ENCODE data around the gene BATF3.

BATF3 gene

DNA sequence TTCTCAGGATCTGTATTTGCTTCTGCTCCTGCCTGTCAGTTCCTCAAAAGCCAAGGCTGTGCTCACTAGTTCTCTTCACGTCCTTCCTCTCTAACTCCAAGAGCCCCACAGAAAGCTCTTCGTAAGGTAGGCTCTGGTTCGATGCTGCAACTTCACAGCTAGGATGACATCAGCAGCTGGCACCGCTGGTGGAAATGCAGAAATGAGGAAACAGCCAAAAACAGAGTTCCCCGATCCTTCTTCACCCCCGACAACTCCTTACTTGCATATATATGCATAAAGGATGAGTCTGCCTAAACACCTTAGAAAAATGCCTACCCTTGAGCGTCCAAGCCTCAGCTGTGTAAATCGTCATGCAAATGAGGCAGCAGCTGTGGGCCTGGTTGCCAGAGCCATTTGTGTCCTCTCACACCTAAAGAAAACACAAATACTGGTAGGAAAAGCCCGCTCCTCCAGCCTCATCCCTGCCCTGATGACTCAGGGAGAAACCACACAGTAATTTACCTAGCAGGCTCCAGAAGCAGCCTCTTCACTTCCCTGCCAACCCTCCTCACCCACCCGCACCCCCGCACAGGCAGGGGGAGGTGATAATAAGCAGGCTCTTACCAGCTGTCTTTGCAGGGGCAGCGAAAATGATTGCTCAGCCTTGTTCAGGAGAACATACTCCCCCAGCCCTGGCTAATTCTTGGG lies 28.2 kb downstream of the BATF3 start:
- no peak overlapping the region for H2AFZ ChIP-seq (ENCODE audit: low read length)
- H3K27me3 ChIP-seq (ENCODE audit: insufficient read depth, low read length): no peaks in the 10 kb centered on the region; the same call in 1 of the 2 replicates

GRCh38 chr1:212670882-212671281 lies 28.8 kb downstream of the BATF3 start:
- Histone ChIP-seq H3K9me2 (ENCODE audit: low read depth, low read length) (no peaks in the 10 kb centered on the region), H3K79me2 (ENCODE audit: insufficient read depth, low read length) (no peaks in the 10 kb centered on the region), H4K20me1 (ENCODE audit: insufficient read depth, low read length) (no peaks in the 10 kb centered on the region), H3K36me3 (ENCODE audit: insufficient read depth, low read length) (no peaks in the 10 kb centered on the region), H3K9ac (ENCODE audit: low read length) (no peak overlapping the region), H3K4me3 (ENCODE audit: low read depth, low read length, poor library complexity, severe bottlenecking) (no peak overlapping the region), H3K27ac (ENCODE audit: low read depth, low read length, poor library complexity, severe bottlenecking) (no peak overlapping the region), H3K4me1 (ENCODE audit: insufficient read depth, low read length, severe bottlenecking) (no peaks in the 10 kb centered on the region), H3F3A (ENCODE audit: insufficient read depth, low read length) (no peaks in the 10 kb centered on the region), H3K27me3 (ENCODE audit: insufficient read depth, low read length) (no peaks in the 10 kb centered on the region; the same call in 1 of the 2 replicates), H3K9me3 (ENCODE audit: low read length) (no peaks in the 10 kb centered on the region), H3K4me2 (ENCODE audit: low read length) (no peak overlapping the region), H2AFZ (ENCODE audit: low read length) (no peak overlapping the region)
- TF ChIP-seq CTCF (IDR thresholded peaks at IDR 0.05; ENCODE audit: low read length): no peak
- TF ChIP-seq EZH2 (IDR thresholded peaks at IDR 0.05; ENCODE audit: borderline replicate concordance, low read length): no peak

More for the DNA sequence above, 28.2 kb downstream of the BATF3 start:
- H3K9me3 ChIP-seq (ENCODE audit: low read length): no peaks in the 10 kb centered on the region
- no peak overlapping the region for H3K27ac ChIP-seq (ENCODE audit: low read depth, low read length, poor library complexity, severe bottlenecking)
- no peaks in the 10 kb centered on the region for H3K36me3 ChIP-seq (ENCODE audit: insufficient read depth, low read length)
- no peaks in the 10 kb centered on the region for H3F3A ChIP-seq (ENCODE audit: insufficient read depth, low read length)
- no peaks in the 10 kb centered on the region for H3K79me2 ChIP-seq (ENCODE audit: insufficient read depth, low read length)
- TF ChIP-seq EZH2 (IDR thresholded peaks at IDR 0.05; ENCODE audit: borderline replicate concordance, low read length): no peak
- no peak for TF ChIP-seq CTCF (IDR thresholded peaks at IDR 0.05; ENCODE audit: low read length)
- no peak overlapping the region for H3K9ac ChIP-seq (ENCODE audit: low read length)
- H3K4me1 ChIP-seq (ENCODE audit: insufficient read depth, low read length, severe bottlenecking): no peaks in the 10 kb centered on the region
- H3K9me2 ChIP-seq (ENCODE audit: low read depth, low read length): no peaks in the 10 kb centered on the region
- no peak overlapping the region for H3K4me3 ChIP-seq (ENCODE audit: low read depth, low read length, poor library complexity, severe bottlenecking)
- no peak overlapping the region for H3K4me2 ChIP-seq (ENCODE audit: low read length)
- no peaks in the 10 kb centered on the region for H4K20me1 ChIP-seq (ENCODE audit: insufficient read depth, low read length)

DNA sequence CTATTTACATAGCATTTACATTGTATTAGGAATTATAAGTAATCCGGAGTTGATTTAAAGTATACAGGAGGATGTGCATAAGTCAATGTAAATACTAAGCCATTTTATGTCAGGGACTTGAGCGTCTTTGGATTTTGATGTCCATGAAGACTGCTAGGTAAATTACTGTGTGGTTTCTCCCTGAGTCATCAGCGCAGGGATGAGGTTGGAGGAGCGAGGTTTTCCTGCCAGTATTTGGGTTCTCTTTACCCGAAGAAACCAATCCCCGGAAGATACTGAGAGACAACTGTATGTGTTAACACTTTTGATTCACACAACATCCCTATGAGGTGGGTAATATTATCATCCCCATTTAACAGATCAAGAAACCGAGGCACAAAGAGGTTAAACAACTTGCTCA lies 29.3 kb downstream of the BATF3 start:
- Histone ChIP-seq H3K27me3 (ENCODE audit: insufficient read depth, low read length) (no peaks in the 10 kb centered on the region; the same call in 1 of the 2 replicates), H2AFZ (ENCODE audit: low read length) (no peak overlapping the region)

More for the DNA sequence above, 29.3 kb downstream of the BATF3 start:
- Histone ChIP-seq H3K27ac (ENCODE audit: low read depth, low read length, poor library complexity, severe bottlenecking) (no peak overlapping the region), H3K36me3 (ENCODE audit: insufficient read depth, low read length) (no peaks in the 10 kb centered on the region), H3K79me2 (ENCODE audit: insufficient read depth, low read length) (no peaks in the 10 kb centered on the region), H3K4me2 (ENCODE audit: low read length) (no peak overlapping the region), H3K9me2 (ENCODE audit: low read depth, low read length) (no peaks in the 10 kb centered on the region), H3K4me1 (ENCODE audit: insufficient read depth, low read length, severe bottlenecking) (peaks cover 3% of the 10 kb centered on the region), H3K4me3 (ENCODE audit: low read depth, low read length, poor library complexity, severe bottlenecking) (no peak overlapping the region), H3K9ac (ENCODE audit: low read length) (no peak overlapping the region), H3F3A (ENCODE audit: insufficient read depth, low read length) (no peaks in the 10 kb centered on the region), H3K9me3 (ENCODE audit: low read length) (no peaks in the 10 kb centered on the region), H4K20me1 (ENCODE audit: insufficient read depth, low read length) (no peaks in the 10 kb centered on the region)
- TF ChIP-seq CTCF (IDR thresholded peaks at IDR 0.05; ENCODE audit: low read length): no peak
- TF ChIP-seq EZH2 (IDR thresholded peaks at IDR 0.05; ENCODE audit: borderline replicate concordance, low read length): no peak
